Measurements from ENCODE around the gene CDK16.

The CDK16 gene

GRCh38 chrX:47180346-47180745, 38.1 kb upstream of the CDK16 start:
- no peak overlapping the region for H3K27ac ChIP-seq (ENCODE audit: low read length, poor library complexity, severe bottlenecking)
- peaks cover 23% of the 10 kb centered on the region for H3K79me1 ChIP-seq (replicated peaks; ENCODE audit: low read length, poor library complexity, severe bottlenecking)
- peaks cover 71 to 86% of the 10 kb centered on the region in 2 experiments for H3K36me3 ChIP-seq (ENCODE audit: control insufficient read depth in 1 of 2, insufficient read depth in 2 of 2, low read depth in 1 of 2, low read length in 2 of 2)
- H2BK5ac ChIP-seq (ENCODE audit: low read depth, low read length, poor library complexity, severe bottlenecking) = no peak overlapping the region
- no peak overlapping the region for H2BK15ac ChIP-seq (ENCODE audit: low read depth, poor library complexity, severe bottlenecking)
- H4K8ac ChIP-seq (ENCODE audit: low read length) = no peak overlapping the region
- no peak overlapping the region for H3K4me3 ChIP-seq (ENCODE audit: insufficient read depth in 1 of 2, low read depth in 1 of 2, low read length in 2 of 2)
- no peaks in the 10 kb centered on the region for H3K9me3 ChIP-seq (ENCODE audit: control insufficient read depth, low read length)
- H3K23ac ChIP-seq (ENCODE audit: low read length in 2 of 2) = no peak overlapping the region
- peaks cover 0 to 50% of the 10 kb centered on the region in 2 experiments for H3K27me3 ChIP-seq (ENCODE audit: control insufficient read depth in 1 of 2, insufficient read depth in 1 of 2, low read length in 2 of 2)
- no peak overlapping the region for H3K9ac ChIP-seq (ENCODE audit: low read length)
- H2AFZ ChIP-seq (ENCODE audit: low read depth, low read length) = no peak overlapping the region
- 100% methylated on average over 4 of the region's 8 CpGs for WGBS
- peaks cover 3% of the 10 kb centered on the region for H3K4me1 ChIP-seq (ENCODE audit: control insufficient read depth, insufficient read depth, low read depth, low read length)
- no peak overlapping the region for H2BK120ac ChIP-seq (ENCODE audit: low read depth, low read length)
- H3K4ac ChIP-seq (ENCODE audit: low read depth in 1 of 2, low read length in 2 of 2) = no peak overlapping the region
- H4K91ac ChIP-seq (ENCODE audit: low read length) = no peak overlapping the region
- H2BK12ac ChIP-seq (ENCODE audit: low read length in 2 of 2) = no peak overlapping the region
- H3K18ac ChIP-seq (ENCODE audit: low read depth in 1 of 2, low read length in 2 of 2) = no peak overlapping the region
- no peak overlapping the region for H3K4me2 ChIP-seq (ENCODE audit: low read length, poor library complexity, severe bottlenecking)
- DNase-seq = no peak
- no peak overlapping the region for H3K14ac ChIP-seq (ENCODE audit: low read length in 2 of 2)
- no peak overlapping the region for H2AK5ac ChIP-seq (ENCODE audit: low read length, severe bottlenecking)

DNA sequence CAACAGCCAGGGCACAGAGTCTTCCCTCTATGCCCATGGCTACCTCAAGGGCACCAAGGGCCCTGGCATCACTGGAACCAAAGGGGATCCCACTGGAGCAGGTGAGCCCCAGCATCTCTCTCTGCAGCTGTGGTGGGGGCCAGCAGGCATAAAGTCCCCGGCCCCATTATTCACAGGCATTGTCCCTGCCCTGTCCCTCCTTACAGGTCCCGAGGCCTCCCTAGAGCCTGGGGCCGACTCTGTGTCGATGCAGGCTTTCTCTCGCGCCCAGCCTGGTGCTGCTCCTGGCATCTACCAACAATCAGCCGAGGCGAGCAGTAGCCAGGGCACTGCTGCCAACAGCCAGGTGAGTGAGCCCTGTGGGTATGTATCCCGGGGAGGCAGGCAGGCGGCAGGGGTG, 37.2 kb upstream of the CDK16 start:
- Histone ChIP-seq H3K27me3 (ENCODE audit: control insufficient read depth in 1 of 2, insufficient read depth in 1 of 2, low read length in 2 of 2) (peaks cover 0 to 47% of the 10 kb centered on the region in 2 experiments), H3K4me3 (ENCODE audit: insufficient read depth in 1 of 2, low read depth in 1 of 2, low read length in 2 of 2) (no peak overlapping the region), H3K4ac (ENCODE audit: low read depth in 1 of 2, low read length in 2 of 2) (no peak overlapping the region), H2BK5ac (ENCODE audit: low read depth, low read length, poor library complexity, severe bottlenecking) (no peak overlapping the region), H2AK5ac (ENCODE audit: low read length, severe bottlenecking) (no peak overlapping the region), H3K36me3 (ENCODE audit: control insufficient read depth in 1 of 2, insufficient read depth in 2 of 2, low read depth in 1 of 2, low read length in 2 of 2) (peaks cover 73 to 86% of the 10 kb centered on the region in 2 experiments), H4K8ac (ENCODE audit: low read length) (no peak overlapping the region), H3K4me2 (ENCODE audit: low read length, poor library complexity, severe bottlenecking) (no peak overlapping the region), H3K27ac (ENCODE audit: low read length, poor library complexity, severe bottlenecking) (no peak overlapping the region), H2BK12ac (ENCODE audit: low read length in 2 of 2) (no peak overlapping the region), H3K18ac (ENCODE audit: low read depth in 1 of 2, low read length in 2 of 2) (no peak overlapping the region), H2AFZ (ENCODE audit: low read depth, low read length) (no peak overlapping the region), H3K23ac (ENCODE audit: low read length in 2 of 2) (no peak overlapping the region), H3K14ac (ENCODE audit: low read length in 2 of 2) (no peak overlapping the region), H3K4me1 (ENCODE audit: control insufficient read depth, insufficient read depth, low read depth, low read length) (peaks cover 3% of the 10 kb centered on the region), H4K91ac (ENCODE audit: low read length) (no peak overlapping the region), H3K9me3 (ENCODE audit: control insufficient read depth, low read length) (no peaks in the 10 kb centered on the region), H3K79me1 (replicated peaks; ENCODE audit: low read length, poor library complexity, severe bottlenecking) (peaks cover 20% of the 10 kb centered on the region), H2BK15ac (ENCODE audit: low read depth, poor library complexity, severe bottlenecking) (no peak overlapping the region), H2BK120ac (ENCODE audit: low read depth, low read length) (no peak overlapping the region), H3K9ac (ENCODE audit: low read length) (no peak overlapping the region)
- no peak for DNase-seq
- 100% methylated on average over 9 of the region's 10 CpGs for WGBS

- H3K14ac ChIP-seq (ENCODE audit: low read length in 2 of 2) = no peak overlapping the region
- peaks cover 71 to 89% of the 10 kb centered on the region in 2 experiments for H3K36me3 ChIP-seq (ENCODE audit: control insufficient read depth in 1 of 2, insufficient read depth in 2 of 2, low read depth in 1 of 2, low read length in 2 of 2)
- H2BK12ac ChIP-seq (ENCODE audit: low read length in 2 of 2) = no peak overlapping the region
- no peak overlapping the region for H3K27ac ChIP-seq (ENCODE audit: low read length, poor library complexity, severe bottlenecking)
- H3K23ac ChIP-seq (ENCODE audit: low read length in 2 of 2) = no peak overlapping the region
- no peak overlapping the region for H2BK15ac ChIP-seq (ENCODE audit: low read depth, poor library complexity, severe bottlenecking)
- H4K8ac ChIP-seq (ENCODE audit: low read length) = no peak overlapping the region
- no peak overlapping the region for H4K91ac ChIP-seq (ENCODE audit: low read length)
- H3K4ac ChIP-seq (ENCODE audit: low read depth in 1 of 2, low read length in 2 of 2) = no peak overlapping the region
- H3K4me3 ChIP-seq (ENCODE audit: insufficient read depth in 1 of 2, low read depth in 1 of 2, low read length in 2 of 2) = no peak overlapping the region
- peaks cover 6% of the 10 kb centered on the region for H3K4me1 ChIP-seq (ENCODE audit: control insufficient read depth, insufficient read depth, low read depth, low read length)
- H3K9ac ChIP-seq (ENCODE audit: low read length) = no peak overlapping the region
- H3K9me3 ChIP-seq (ENCODE audit: control insufficient read depth, low read length) = no peaks in the 10 kb centered on the region
- no peak overlapping the region for H2AK5ac ChIP-seq (ENCODE audit: low read length, severe bottlenecking)
- no peak overlapping the region for H2AFZ ChIP-seq (ENCODE audit: low read depth, low read length)
- H3K79me1 ChIP-seq (replicated peaks; ENCODE audit: low read length, poor library complexity, severe bottlenecking) = peaks cover 20% of the 10 kb centered on the region
- peaks cover 0 to 47% of the 10 kb centered on the region in 2 experiments for H3K27me3 ChIP-seq (ENCODE audit: control insufficient read depth in 1 of 2, insufficient read depth in 1 of 2, low read length in 2 of 2)
- no peak overlapping the region for H2BK120ac ChIP-seq (ENCODE audit: low read depth, low read length)
- H3K18ac ChIP-seq (ENCODE audit: low read depth in 1 of 2, low read length in 2 of 2) = no peak overlapping the region
- no peak overlapping the region for H3K4me2 ChIP-seq (ENCODE audit: low read length, poor library complexity, severe bottlenecking)
- no peak overlapping the region for H2BK5ac ChIP-seq (ENCODE audit: low read depth, low read length, poor library complexity, severe bottlenecking)
- WGBS = 100% methylated on average over 9 of the region's 9 CpGs
- no peak for DNase-seq
Observed at GRCh38 chrX:47182106-47182700, 36.3 kb upstream of the CDK16 start.

GRCh38 chrX:47184486-47184885, 34.0 kb upstream of the CDK16 start:
- H3K79me1 ChIP-seq (replicated peaks; ENCODE audit: low read length, poor library complexity, severe bottlenecking) = peaks cover 11% of the 10 kb centered on the region
- H2AFZ ChIP-seq (ENCODE audit: low read depth, low read length) = no peak overlapping the region
- no peak overlapping the region for H2AK5ac ChIP-seq (ENCODE audit: low read length, severe bottlenecking)
- no peaks in the 10 kb centered on the region for H3K9me3 ChIP-seq (ENCODE audit: control insufficient read depth, low read length)
- H3K27ac ChIP-seq (ENCODE audit: low read length, poor library complexity, severe bottlenecking) = no peak overlapping the region
- no peak overlapping the region for H2BK12ac ChIP-seq (ENCODE audit: low read length in 2 of 2)
- WGBS = 100% methylated on average over 3 of the region's 4 CpGs
- H3K18ac ChIP-seq (ENCODE audit: low read depth in 1 of 2, low read length in 2 of 2) = no peak overlapping the region
- H2BK15ac ChIP-seq (ENCODE audit: low read depth, poor library complexity, severe bottlenecking) = no peak overlapping the region
- H4K8ac ChIP-seq (ENCODE audit: low read length) = no peak overlapping the region
- no peak overlapping the region for H3K4ac ChIP-seq (ENCODE audit: low read depth in 1 of 2, low read length in 2 of 2)
- H2BK5ac ChIP-seq (ENCODE audit: low read depth, low read length, poor library complexity, severe bottlenecking) = no peak overlapping the region
- peaks cover 4% of the 10 kb centered on the region for H3K4me1 ChIP-seq (ENCODE audit: control insufficient read depth, insufficient read depth, low read depth, low read length)
- DNase-seq = no peak
- H3K14ac ChIP-seq (ENCODE audit: low read length in 2 of 2) = no peak overlapping the region
- H3K27me3 ChIP-seq (ENCODE audit: control insufficient read depth in 1 of 2, insufficient read depth in 1 of 2, low read length in 2 of 2) = peaks cover 0 to 46% of the 10 kb centered on the region in 2 experiments
- no peak overlapping the region for H3K9ac ChIP-seq (ENCODE audit: low read length)
- no peak overlapping the region for H3K23ac ChIP-seq (ENCODE audit: low read length in 2 of 2)
- H2BK120ac ChIP-seq (ENCODE audit: low read depth, low read length) = no peak overlapping the region
- H3K4me3 ChIP-seq (ENCODE audit: insufficient read depth in 1 of 2, low read depth in 1 of 2, low read length in 2 of 2) = no peak overlapping the region
- no peak overlapping the region for H4K91ac ChIP-seq (ENCODE audit: low read length)
- no peak overlapping the region for H3K4me2 ChIP-seq (ENCODE audit: low read length, poor library complexity, severe bottlenecking)
- peaks cover 60 to 70% of the 10 kb centered on the region in 2 experiments for H3K36me3 ChIP-seq (ENCODE audit: control insufficient read depth in 1 of 2, insufficient read depth in 2 of 2, low read depth in 1 of 2, low read length in 2 of 2)
